SH-SY5Y (cell line): ENCODE data around the gene HOXB6.

Source experiments
- GATA2 ChIP-seq: IDR thresholded peaks from 2 replicates; pipeline ENCODE4 v1.6.1; 2011; ENCODE audit warnings: mild to moderate bottlenecking, low read depth, low read length
- GATA3 ChIP-seq: IDR thresholded peaks from 2 replicates; pipeline ENCODE4 v1.6.1; 2011; ENCODE audit warnings: low read depth, mild to moderate bottlenecking, low read length, moderate library complexity

DNA sequence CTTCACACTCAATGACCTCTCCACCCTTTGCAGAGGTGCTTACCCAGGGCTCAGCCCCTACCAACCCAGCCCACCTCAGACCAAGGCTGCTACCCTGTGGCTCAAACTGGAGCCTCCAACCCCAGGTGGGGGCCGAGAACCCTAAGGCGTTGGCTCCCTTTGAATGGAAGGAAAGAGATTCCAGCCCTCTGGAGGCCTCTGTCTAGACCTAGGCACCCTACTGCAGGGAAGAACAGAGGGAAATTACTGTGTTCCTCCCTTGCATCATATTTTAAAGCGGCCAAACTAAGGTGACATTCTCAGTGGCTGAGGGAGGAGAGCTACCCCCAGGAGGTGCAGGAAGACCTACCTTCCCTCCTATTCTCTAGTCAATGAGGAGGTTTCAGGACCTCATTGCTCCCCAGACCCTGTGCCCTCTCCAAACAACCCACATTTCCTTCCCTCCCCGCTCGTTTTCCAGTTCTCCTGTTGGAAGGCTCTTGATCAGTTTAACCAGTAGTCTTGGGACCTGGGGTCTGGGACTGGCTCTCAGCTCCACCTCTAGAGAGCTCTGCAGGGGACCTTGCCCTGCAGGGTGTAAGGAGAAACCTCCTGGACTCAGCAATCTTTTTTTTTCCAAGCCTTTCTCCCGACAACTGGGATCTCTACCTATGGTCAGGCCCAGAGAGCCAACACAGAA lies 15.8 kb upstream of the HOXB6 start:
- TF ChIP-seq GATA3 (no peak), GATA2 (no peak)
